ENCODE measurements around the gene KCNK3. TPM values are rescaled to one million over a fixed set of nuclear protein-coding genes. Genes with fewer than 3 reads are reported as not detected.

Gene KCNK3
- total and polyA plus RNA-seq, 2 of the 13 experiments (the other 11 are each of a cell fraction or from before 2014, with no cell fraction given): not detected

- TF ChIP-seq KDM2A (CRISPR knock-in tag; IDR thresholded peaks at IDR 0.05; ENCODE audit: borderline replicate concordance, low read depth) (peak; percentile 87; the same call in 1 of the 2 replicates), ZNF484 (CRISPR knock-in tag; IDR thresholded peaks at IDR 0.05; ENCODE audit: borderline replicate concordance, low read depth) (no peak), KIAA2018 (CRISPR knock-in tag; IDR thresholded peaks at IDR 0.05; ENCODE audit: borderline replicate concordance) (peak; percentile 58; the same call in 1 of the 2 replicates), NFE2L2 (IDR thresholded peaks at IDR 0.05; ENCODE audit: low read length) (no peak), HNRNPUL1 (IDR thresholded peaks at IDR 0.05; ENCODE audit: low read depth, low read length) (no peak), ZSCAN9 (CRISPR knock-in tag; IDR thresholded peaks at IDR 0.05; ENCODE audit: borderline replicate concordance) (no peak), MIXL1 (CRISPR knock-in tag; IDR thresholded peaks at IDR 0.05) (no peak; the same call in 1 of the 2 replicates), NR2F2 (IDR thresholded peaks at IDR 0.05; ENCODE audit: borderline replicate concordance, low read depth) (no peak; the same call in 1 of the 2 replicates), SNRNP70 (IDR thresholded peaks at IDR 0.05; ENCODE audit: low read depth, low read length) (no peak), SNAI1 (CRISPR knock-in tag; IDR thresholded peaks at IDR 0.05; ENCODE audit: borderline replicate concordance) (no peak), SYNCRIP (IDR thresholded peaks at IDR 0.05; ENCODE audit: insufficient read depth, low read depth, low read length) (no peak), SKI (IDR thresholded peaks at IDR 0.05; ENCODE audit: partially characterized antibody) (no peak), PCBP2 (optimal IDR thresholded peaks at IDR 0.05; ENCODE audit: low read depth, low read length, poor library complexity, severe bottlenecking) (no peak), SP140L (CRISPR knock-in tag; IDR thresholded peaks at IDR 0.05; ENCODE audit: borderline replicate concordance) (peak; percentile 63; the same call in 1 of the 2 replicates), ESRRA (CRISPR knock-in tag; IDR thresholded peaks at IDR 0.05; ENCODE audit: low read depth) (peak; percentile 21; the same call in 1 of the 2 replicates), NCOA5 (CRISPR knock-in tag; IDR thresholded peaks at IDR 0.05) (no peak), ZNF441 (CRISPR knock-in tag; IDR thresholded peaks at IDR 0.05; ENCODE audit: borderline replicate concordance) (0 out of 2 replicates have a peak, but pooled peaks have one; percentile 17), TMF1 (CRISPR knock-in tag; IDR thresholded peaks at IDR 0.05; ENCODE audit: low read depth) (no peak; the same call in 1 of the 2 replicates)
- TF ChIP-seq, protein P1, sequence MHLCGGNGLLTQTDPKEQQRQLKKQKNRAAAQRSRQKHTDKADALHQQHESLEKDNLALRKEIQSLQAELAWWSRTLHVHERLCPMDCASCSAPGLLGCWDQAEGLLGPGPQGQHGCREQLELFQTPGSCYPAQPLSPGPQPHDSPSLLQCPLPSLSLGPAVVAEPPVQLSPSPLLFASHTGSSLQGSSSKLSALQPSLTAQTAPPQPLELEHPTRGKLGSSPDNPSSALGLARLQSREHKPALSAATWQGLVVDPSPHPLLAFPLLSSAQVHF (CRISPR knock-in tag; IDR thresholded peaks at IDR 0.05): no peak
Measured at GRCh38 chr2:26764078-26764887, 71.8 kb downstream of the KCNK3 start, which contains the start of gene SLC35F6 (continued).

Data from HepG2 (cell line).